Stimulated activated CD8-positive, alpha-beta memory T cell treated with anti-CD3 and anti-CD28 coated beads, Interleukin-15, amount 100 ng/mL, for 1 hour (primary cell): ENCODE results near the gene FOXA3.

ENCODE experiments used
- DNase-seq: peaks from one replicate; pipeline ENCODE4 v3.0.0-alpha.2; 2020; ENCODE audit warnings: low read depth

Gene FOXA3

GRCh38 chr19:45873219-45873772 lies 9.2 kb downstream of the FOXA3 start:
- DNase-seq = no peak

DNA sequence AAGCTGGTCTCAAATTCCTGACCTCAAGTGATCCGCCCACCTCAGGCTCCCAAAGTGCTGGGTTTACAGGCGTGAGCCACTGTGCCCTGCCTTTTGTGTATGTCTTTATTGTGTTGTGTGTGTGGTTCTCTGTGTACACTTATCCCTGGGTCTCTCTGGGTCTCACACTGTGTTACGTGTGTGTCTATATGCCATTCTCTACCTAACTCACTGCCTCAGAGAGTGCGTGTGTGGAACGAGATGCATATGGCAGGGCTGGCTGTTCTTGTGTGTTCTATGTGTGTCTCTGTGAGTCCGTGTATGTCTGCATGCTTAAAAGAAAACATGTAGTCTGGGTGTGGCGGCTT lies 10.5 kb downstream of the FOXA3 start:
- DNase-seq = no peak

- no peak for DNase-seq
Measured at GRCh38 chr19:45876161-45876410, 12.0 kb downstream of the FOXA3 start.

DNA sequence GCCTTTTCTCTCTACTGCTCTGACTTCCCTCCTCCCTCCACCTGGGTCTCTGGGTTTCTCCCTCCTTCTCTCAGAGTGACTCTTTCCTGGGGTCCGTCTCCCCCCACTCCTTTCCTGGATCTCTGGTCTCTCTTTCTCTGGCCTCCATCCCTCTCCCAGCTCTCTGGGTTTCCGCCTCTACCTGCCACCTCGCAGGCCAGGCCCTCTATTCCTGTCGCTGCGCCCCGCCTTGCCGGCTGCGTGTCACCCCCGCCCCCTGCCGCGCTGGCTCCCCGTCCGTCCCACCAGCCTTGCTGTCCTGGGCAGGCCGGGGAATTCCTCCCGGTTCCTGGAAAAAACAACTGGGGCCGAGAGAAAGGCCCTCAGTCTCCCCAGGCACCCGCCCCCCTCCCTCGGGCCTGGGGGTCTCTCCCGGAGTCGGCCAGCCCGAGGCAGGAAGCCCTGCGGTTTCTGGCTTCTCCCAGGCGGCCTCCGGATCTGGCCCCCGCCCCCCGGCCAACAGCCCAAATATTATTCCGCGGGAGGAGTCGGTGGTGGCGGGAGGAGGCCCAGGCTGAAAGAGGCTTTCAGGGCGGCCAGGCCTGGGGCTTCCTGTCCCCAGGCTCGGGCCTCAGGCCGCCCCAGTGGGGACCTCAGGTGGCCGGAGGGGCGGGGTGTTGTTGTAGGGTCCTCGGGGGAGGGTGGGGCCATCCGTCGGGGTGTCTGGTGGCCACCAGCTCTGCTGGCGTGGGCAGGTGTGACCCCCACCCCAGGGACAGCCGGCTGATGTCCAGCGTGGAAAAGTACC lies 12.5 kb downstream of the FOXA3 start:
- no peak for DNase-seq

DNA sequence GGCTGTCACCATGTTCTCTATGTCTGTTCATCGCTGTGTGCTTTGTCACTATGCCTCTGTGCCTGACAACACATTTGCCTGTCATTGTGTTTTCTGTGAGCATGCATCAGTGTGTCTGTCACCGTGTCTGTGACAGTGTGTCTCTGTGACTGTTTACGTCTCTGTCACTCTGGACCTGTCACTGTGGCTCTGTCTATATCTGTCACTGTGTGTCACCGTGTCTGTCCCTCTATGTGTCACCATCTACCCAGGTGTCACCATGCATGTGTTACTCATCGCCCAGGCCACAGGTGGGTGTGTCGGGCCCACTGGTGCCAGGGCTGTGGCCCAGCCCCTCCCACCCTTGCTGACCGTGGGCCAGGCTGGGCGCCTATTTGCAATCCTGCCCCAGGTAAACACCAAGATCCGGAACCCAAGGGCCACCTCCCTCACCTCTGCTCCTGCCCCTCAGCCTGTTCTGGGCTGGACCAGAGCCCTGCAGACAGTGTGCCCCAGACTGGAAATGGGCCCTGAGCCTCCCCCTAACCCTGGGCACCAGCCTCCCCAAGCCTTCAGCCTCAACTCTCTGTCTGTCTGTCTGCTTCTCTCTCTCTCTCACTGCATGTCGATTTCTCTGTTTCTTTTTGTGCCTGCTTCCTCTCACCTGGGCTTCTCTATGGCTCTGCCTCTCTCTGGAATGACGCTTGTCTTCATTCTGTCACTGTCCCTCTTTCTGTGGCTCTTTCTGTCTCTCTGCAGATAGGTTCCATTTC lies 14.1 kb downstream of the FOXA3 start:
- DNase-seq = no peak

GRCh38 chr19:45879055-45879454 lies 14.9 kb downstream of the FOXA3 start:
- no peak for DNase-seq

DNA sequence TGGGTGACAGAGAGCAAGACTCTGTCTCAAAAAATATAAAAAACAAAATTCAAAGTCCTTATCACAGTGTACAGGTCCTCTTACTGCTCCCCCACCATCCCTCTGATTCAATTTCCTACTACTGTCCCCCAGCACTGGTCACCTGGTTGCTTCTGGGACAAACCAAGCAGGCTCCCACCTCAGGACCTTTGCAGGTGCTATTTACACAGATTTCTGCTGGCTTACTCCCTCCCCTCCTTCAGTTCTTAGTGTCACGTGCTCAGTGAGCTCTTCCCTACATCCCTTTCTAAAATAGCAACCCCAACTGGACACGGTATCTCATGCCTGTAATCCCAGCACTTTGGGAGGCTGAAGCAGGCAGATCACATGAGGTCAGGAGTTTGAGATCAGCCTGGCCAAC lies 15.8 kb downstream of the FOXA3 start:
- DNase-seq = no peak

- no peak for DNase-seq
Measured at GRCh38 chr19:45881082-45881908, 17.2 kb downstream of the FOXA3 start.

DNA sequence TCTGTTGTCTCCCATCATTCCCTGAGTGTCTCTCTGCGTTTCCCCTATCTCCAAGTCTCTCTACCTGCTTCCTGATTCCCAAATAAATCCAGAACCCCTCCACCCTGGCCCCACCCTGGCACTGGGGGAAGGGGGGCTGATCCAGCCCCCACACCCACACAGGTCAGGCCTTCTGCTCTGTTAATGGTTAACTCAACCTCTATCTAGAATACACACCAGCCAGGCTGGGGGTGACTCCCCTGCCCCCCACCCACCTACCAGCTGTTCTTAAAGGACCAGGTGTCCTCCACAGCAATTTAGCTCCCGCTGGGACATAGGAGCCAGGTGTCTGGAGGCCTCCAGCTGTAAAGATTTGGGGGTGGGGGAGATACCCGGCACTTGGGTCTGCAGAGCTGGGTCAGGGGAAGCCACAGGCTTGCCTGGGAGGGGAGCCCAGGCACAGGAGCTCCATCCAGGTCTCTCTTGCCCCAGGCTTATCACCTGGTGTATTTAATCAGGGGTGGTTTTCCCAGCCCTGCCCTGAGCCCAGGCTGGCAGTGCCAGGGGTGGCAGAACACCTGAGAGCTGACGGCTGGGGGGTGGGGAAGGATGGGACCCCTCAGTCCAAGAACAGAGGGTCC lies 17.9 kb downstream of the FOXA3 start:
- no peak for DNase-seq

- peak; percentile 57 for DNase-seq
Measured at GRCh38 chr19:45882652-45883585, 18.8 kb downstream of the FOXA3 start.

GRCh38 chr19:45883586-45883880 lies 19.4 kb downstream of the FOXA3 start:
- DNase-seq = no peak

GRCh38 chr19:45883881-45884681 lies 20.0 kb downstream of the FOXA3 start:
- DNase-seq = no peak

DNA sequence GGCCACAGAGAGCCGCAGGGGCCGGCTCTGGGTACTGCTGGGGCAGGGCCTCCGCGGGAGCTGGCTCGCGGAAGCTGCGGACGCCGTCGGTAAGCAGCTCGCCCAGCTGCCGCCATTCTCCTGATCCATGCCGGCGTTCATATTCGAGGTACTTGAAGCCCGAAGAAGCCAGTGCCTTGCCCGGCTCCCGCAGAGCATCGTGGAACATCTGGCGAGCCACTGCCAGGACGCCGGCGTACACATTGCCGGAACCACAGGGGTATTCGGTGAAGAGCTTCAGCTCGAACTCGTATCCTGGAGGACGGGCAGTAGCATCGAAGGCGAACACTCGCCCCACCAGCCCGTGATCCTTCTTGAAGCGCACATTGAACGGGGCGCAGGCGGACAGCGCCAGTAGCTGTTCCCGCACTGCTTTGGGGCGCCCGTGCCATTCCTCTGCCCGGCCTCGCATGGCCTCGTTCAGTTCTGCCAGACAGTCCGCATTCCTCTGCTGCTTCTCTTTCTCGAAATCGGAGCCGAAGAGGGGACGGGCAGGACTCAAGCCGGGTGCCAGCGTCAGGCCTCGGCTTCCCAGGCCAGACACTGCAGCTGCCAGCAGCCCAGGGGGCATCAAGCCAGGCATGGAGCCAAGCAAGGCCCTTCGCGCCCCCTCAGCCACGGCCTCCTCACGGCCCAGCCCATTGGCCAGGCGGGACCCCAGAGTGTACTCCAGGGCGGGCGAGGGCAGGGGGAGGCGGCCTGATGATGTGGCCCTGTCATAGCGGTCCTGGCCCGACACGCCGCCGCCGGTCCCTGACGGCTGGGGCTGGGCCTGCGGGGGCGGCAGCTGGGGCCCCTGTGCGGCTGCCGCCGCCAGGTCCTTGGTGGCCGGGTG lies 20.8 kb downstream of the FOXA3 start:
- DNase-seq = no peak

DNA sequence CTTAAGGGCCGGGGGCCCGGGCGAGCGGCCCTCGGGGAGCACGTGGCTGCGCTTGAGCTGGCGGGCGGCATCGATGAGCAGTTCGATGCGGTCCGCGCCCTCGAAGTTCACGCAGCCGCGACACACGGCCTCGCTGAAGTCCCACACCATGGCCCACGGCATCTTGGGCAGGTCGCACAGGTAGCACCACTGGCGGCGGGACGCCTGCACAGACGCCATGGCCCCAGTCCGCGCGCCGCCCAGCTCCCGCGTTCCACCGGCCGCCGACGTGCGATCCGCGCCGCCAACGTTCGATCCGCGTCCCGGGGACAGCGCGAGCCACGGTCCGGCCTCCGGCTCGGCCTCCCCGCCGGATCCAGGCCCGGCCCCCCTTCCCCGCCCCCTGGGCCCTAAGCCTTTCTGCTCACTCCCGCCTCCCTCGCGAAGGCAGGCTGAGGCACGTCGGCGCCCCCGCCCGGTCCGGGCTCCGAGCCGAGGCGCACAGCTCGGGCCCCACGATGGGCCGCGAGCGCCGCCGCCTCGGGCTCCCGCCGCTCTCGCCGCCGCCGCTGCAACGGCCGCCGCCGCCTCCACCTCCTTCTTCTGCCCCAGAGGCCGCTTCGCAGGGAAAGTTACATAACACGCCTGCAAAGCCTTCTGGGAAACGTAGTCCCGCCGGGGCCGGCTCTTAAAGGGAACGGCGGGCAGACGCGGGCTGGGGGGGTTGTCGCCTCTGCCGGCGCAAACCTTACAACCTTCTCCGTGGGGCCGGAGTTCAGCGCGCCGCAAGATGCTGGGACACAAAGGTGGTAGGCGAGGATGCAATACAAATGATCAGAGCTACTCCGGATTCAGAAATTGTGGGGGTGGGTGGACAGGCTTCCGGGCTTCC lies 21.7 kb downstream of the FOXA3 start, which contains the start of gene IRF2BP1:
TSS of gene IRF2BP1 (minus strand) at position 586 of the 871 bp plus-strand sequence. CDS start at position 219, 367 bp downstream.
- DNase-seq = peak; percentile 78

DNA sequence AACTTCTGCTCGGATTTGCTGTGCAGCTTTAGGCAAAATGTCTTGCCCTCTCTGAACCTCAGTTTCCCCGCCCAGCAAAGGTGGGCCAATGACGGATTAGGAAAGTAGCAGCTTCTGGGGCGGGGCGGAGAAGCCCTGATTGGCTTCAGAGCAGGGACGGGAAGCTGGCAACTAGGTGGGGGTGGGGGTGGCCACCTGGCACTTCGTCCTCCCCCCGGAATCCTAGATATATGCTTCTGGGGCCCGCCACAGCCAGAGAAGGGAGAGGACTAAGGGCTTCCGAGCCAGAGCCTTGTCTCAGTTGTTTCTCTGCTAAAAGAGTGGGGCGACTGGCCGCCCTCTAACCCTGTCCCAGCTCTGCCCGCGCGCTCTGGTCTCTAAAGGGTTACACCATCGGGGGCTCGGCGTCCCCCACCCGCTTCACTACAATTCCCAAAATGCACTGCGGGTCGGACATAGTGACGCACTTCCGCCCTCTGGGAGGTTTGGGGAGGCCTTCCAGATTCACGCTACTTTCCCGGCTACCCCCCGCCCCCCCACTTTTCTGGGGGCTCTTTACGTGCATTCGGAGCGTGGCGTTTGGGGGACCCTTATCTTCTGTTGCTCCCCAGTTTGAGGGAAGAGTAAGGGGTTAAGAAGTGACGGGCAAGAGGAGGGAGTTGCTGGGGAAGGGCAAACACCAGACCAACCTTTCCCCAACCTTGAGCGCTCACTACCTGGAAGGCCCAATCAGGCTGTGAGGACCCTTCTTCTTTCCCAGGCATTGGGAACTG lies 22.5 kb downstream of the FOXA3 start:
- DNase-seq = peak; percentile 74

GRCh38 chr19:45887200-45887710 lies 23.1 kb downstream of the FOXA3 start:
- no peak for DNase-seq

DNA sequence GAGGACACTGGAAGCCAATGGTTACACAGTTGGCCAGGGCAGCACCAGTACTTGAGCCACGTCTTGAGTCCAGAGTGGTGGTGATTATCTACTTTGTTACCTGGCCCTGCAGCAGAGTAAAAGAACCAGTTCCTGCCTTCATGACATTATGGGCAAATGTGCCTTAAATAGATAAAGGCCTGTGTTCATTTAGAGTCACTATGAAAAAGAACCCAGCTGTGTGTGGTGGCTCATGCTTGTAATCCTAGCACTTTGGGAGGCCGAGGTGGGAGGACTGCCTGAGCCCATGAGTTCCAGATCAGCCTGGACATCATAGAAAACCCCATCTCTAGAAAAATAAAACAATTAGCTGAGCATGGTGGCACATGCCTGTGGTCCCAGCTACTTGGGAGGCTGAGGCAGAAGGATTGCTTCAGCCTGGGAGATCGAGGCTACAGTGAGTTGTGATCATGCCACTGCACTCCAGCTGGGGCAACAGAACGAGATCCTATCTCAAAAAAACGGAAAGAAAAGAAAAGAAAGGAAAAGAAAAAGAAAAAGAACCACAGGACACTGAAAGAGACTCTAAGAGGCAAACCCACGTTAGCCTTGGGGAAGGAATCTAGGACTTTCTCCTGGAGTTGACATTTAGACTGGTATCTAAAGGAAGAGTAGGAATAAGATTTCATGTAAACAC lies 25.2 kb downstream of the FOXA3 start:
- no peak for DNase-seq
